K562 (cell line): ENCODE data around the gene NFYC. TPM values are rescaled to one million over a fixed set of nuclear protein-coding genes. Genes with fewer than 3 reads are reported as not detected.

ENCODE experiments used
- ARID2 ChIP-seq: fragments of 450-650 bp; IDR thresholded peaks from 2 replicates; pipeline ENCODE4 v1.6.1; 2017; ENCODE audit warnings: antibody characterized with exemption, mild to moderate bottlenecking
- BACH1 ChIP-seq: fragments of 200-800 bp; sonication (Bioruptor generic); IDR thresholded peaks from 2 replicates; pipeline ENCODE4 v1.6.1; 2016; ENCODE audit warnings: missing genetic modification characterization, missing compliant biosample characterization
- DACH1 ChIP-seq: fragments of 450-650 bp; IDR thresholded peaks from 2 replicates; pipeline ENCODE4 v1.6.1; 2018; ENCODE audit not compliant: partially characterized antibody
- EP300 ChIP-seq: IDR thresholded peaks from 2 replicates; pipeline ENCODE4 v1.6.1; 2012; ENCODE audit warnings: low read length, improper control_type of control experiment
- ESRRA ChIP-seq: fragments of 450-650 bp; IDR thresholded peaks from 2 replicates; pipeline ENCODE4 v1.6.1; 2014; ENCODE audit warnings: low read depth, mild to moderate bottlenecking, moderate library complexity, borderline replicate concordance
- FOXK1 ChIP-seq: sonication (generic); formaldehyde crosslinking; IDR thresholded peaks from 2 replicates; pipeline ENCODE4 v1.8.0; 2022; ENCODE audit warnings: missing genetic modification reagents, mild to moderate bottlenecking, borderline replicate concordance
- HNRNPK ChIP-seq: fragments of 200-400 bp; formaldehyde crosslinking; IDR thresholded peaks from one replicate; pipeline ENCODE4 v1.6.1; 2018; ENCODE audit warnings: mild to moderate bottlenecking, low read depth, low read length; ENCODE audit not compliant: poor library complexity, severe bottlenecking
- KAT2B ChIP-seq: IDR thresholded peaks from one replicate; pipeline ENCODE4 v1.6.1; 2012; ENCODE audit warnings: low read depth, mild to moderate bottlenecking, control low read depth, inconsistent platforms, low read length, moderate library complexity
- MYNN ChIP-seq, 2 experiments: sonication (generic); formaldehyde crosslinking in 1 of 2; IDR thresholded peaks; 2 replicates each; pipeline versions ENCODE4 v1.5.0 to v1.6.1; 2016 to 2020; ENCODE audit warnings: antibody characterized with exemption in 1 of 2, missing genetic modification reagents in 1 of 2
- NFRKB ChIP-seq: fragments of 450-650 bp; IDR thresholded peaks from 2 replicates; pipeline ENCODE4 v1.6.1; 2016; ENCODE audit warnings: low read depth
- PRMT5 ChIP-seq: sonication (generic); formaldehyde crosslinking; IDR thresholded peaks from 2 replicates; pipeline ENCODE4 v1.5.0; 2020; ENCODE audit warnings: missing genetic modification reagents
- PRPF4 ChIP-seq: fragments of 200-400 bp; formaldehyde crosslinking; IDR thresholded peaks from one replicate; pipeline ENCODE4 v1.6.1; 2017; ENCODE audit warnings: low read length, low read depth, mild to moderate bottlenecking; ENCODE audit not compliant: insufficient read depth, poor library complexity, severe bottlenecking
- PTRF ChIP-seq: fragments of 450-650 bp; IDR thresholded peaks from 2 replicates; pipeline ENCODE4 v1.6.1; 2016; ENCODE audit warnings: mild to moderate bottlenecking, missing genetic modification characterization, missing compliant biosample characterization
- SIN3B ChIP-seq: fragments of 450-650 bp; IDR thresholded peaks from 2 replicates; pipeline ENCODE4 v1.6.1; 2017; ENCODE audit warnings: low read depth, mild to moderate bottlenecking, moderate library complexity
- SMARCB1 ChIP-seq: IDR thresholded peaks from 2 replicates; pipeline ENCODE4 v1.6.1; 2011; ENCODE audit warnings: improper control_type of control experiment, low read depth; ENCODE audit not compliant: insufficient read length
- SP2 ChIP-seq: IDR thresholded peaks from 2 replicates; pipeline ENCODE4 v1.6.1; 2011; ENCODE audit warnings: mild to moderate bottlenecking, low read depth, low read length, moderate library complexity; ENCODE audit not compliant: poor library complexity, severe bottlenecking; ENCODE audit errors: extremely low read depth
- STAG1 ChIP-seq: sonication (generic); formaldehyde crosslinking; IDR thresholded peaks from 2 replicates; pipeline ENCODE4 v1.5.0; 2020; ENCODE audit warnings: missing genetic modification reagents, borderline replicate concordance
- ZNF165 ChIP-seq: fragments of 250-450 bp; sonication (Bioruptor Pico); IDR thresholded peaks from 2 replicates; pipeline ENCODE4 v1.4.0; 2020; ENCODE audit warnings: borderline replicate concordance
- ZNF41 ChIP-seq: fragments of 250-450 bp; sonication (Bioruptor Pico); conservative IDR thresholded peaks from 2 replicates; pipeline ENCODE4 v1.4.0; 2020; ENCODE audit warnings: mild to moderate bottlenecking
- polyA plus RNA-seq, 8 experiments: library from polyadenylated mRNA; depleted of rRNA in 4 of 8; stranded (reverse) in 5 of 8; unstranded in 3 of 8; fragments of >200 nt; fragmentation: Nextera tagmentation in 2 of 8; fragmentation: Illumina TruSeq in 1 of 8; extraction: Ambion mirVana in 2 of 8; extraction: Trizol in 1 of 8; gene quantifications; 2 replicates each; pipeline versions ENCODE4 v1.2.1 to v1.2.3, GENCODE V29; 2011 to 2014; ENCODE audit warnings: inconsistent platforms in 1 of 8, missing spikeins in 1 of 8
- total RNA-seq, 7 experiments: library from RNA; depleted of rRNA in 6 of 7; stranded (reverse); fragments of >200 nt in 6 of 7; fragmentation: Illumina TruSeq in 2 of 7; extraction: Trizol in 2 of 7; gene quantifications; 2 replicates each; pipeline versions ENCODE4 v1.2.1 to v1.2.3, GENCODE V29; 2011 to 2021; ENCODE audit warnings: low replicate concordance in 1 of 7
- TF ChIP-seq, protein P1 (sequence below), 2 experiments: fragments of 450-650 bp; IDR thresholded peaks; 2 replicates each; pipeline ENCODE4 v1.6.1; 2016
- TF ChIP-seq, protein P2 (sequence below), 3 experiments: fragments of 200-800 bp in 1 of 3; sonication (Bioruptor generic) in 1 of 3; sonication (generic) in 1 of 3; formaldehyde crosslinking in 1 of 3; IDR thresholded peaks; 2 replicates each; pipeline versions ENCODE4 v1.6.1 to v1.8.0; 2016 to 2022; ENCODE audit warnings: mild to moderate bottlenecking in 2 of 3, missing compliant biosample characterization in 2 of 3, missing genetic modification characterization in 2 of 3, missing genetic modification reagents in 1 of 3
- TF ChIP-seq, protein P3 (sequence below): fragments of 150-350 bp; IDR thresholded peaks from 2 replicates; pipeline ENCODE4 v1.6.1; 2014; ENCODE audit warnings: low read depth, mild to moderate bottlenecking, low read length, borderline replicate concordance
- TF ChIP-seq, protein P4 (sequence below): fragments of 250-450 bp; sonication (Bioruptor Pico); IDR thresholded peaks from 2 replicates; pipeline ENCODE4 v1.8.0; 2021; ENCODE audit warnings: borderline replicate concordance, mild to moderate bottlenecking, moderate library complexity; ENCODE audit not compliant: poor library complexity, severe bottlenecking

Gene NFYC
- total and polyA plus RNA-seq, 9 of the 15 experiments (the other 6 are each of a cell fraction or from before 2014, with no cell fraction given) = 4.8 to 59.8 (median 41.1) TPM

DNA sequence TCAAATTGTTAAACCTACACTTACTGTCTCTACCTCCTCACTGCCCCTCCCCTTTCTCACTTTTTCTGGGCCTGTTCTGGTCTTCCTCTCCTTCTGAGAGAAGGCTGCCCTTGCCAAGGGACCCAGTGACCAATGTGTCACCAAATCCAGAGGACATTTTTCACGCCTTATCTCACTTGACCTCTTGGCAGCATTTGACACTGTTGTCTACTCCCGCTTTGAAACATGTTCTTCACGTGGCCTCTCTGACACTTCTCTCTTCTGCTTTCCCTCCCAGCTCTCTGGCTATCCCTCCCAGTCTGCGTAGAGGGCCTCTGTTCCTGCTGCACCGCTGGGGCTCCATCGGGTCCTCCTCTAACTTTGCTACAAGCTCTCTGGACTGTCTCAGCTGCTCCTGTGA is 117.4 kb downstream of the NFYC start (continued):
- TF ChIP-seq, protein P1, sequence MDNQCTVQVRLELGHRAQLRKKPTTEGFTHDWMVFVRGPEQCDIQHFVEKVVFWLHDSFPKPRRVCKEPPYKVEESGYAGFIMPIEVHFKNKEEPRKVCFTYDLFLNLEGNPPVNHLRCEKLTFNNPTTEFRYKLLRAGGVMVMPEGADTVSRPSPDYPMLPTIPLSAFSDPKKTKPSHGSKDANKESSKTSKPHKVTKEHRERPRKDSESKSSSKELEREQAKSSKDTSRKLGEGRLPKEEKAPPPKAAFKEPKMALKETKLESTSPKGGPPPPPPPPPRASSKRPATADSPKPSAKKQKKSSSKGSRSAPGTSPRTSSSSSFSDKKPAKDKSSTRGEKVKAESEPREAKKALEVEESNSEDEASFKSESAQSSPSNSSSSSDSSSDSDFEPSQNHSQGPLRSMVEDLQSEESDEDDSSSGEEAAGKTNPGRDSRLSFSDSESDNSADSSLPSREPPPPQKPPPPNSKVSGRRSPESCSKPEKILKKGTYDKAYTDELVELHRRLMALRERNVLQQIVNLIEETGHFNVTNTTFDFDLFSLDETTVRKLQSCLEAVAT (IDR thresholded peaks at IDR 0.05) = no peak
- TF ChIP-seq ARID2 = no peak
- no peak for TF ChIP-seq FOXK1 (CRISPR knock-in tag)
- TF ChIP-seq PTRF = peak; percentile 60; the same call in 1 of the 2 replicates
- TF ChIP-seq MYNN (IDR thresholded peaks at IDR 0.05) = no peak
- no peak for TF ChIP-seq MYNN (CRISPR knock-in tag; IDR thresholded peaks at IDR 0.05)
- no peak for TF ChIP-seq EP300
- TF ChIP-seq SP2 = no peak
- 0 out of 2 replicates have a peak, but pooled peaks have one; percentile 42 for TF ChIP-seq BACH1 (tag)
- TF ChIP-seq ESRRA = no peak; the same call in 1 of the 2 replicates
- TF ChIP-seq SIN3B = no peak
- no peak for TF ChIP-seq KAT2B
- TF ChIP-seq, protein P2, sequence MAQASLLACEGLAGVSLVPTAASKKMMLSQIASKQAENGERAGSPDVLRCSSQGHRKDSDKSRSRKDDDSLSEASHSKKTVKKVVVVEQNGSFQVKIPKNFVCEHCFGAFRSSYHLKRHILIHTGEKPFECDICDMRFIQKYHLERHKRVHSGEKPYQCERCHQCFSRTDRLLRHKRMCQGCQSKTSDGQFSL (CRISPR knock-in tag; IDR thresholded peaks at IDR 0.05) = no peak
- TF ChIP-seq, protein P2 (tag; IDR thresholded peaks at IDR 0.05) = no peak
- TF ChIP-seq PRMT5 (CRISPR knock-in tag) = no peak
- 0 out of 2 replicates have a peak, but pooled peaks have one; percentile 28 for TF ChIP-seq ZNF41 (CRISPR knock-in tag)
- no peak for TF ChIP-seq HNRNPK
- TF ChIP-seq DACH1 = no peak
- TF ChIP-seq ZNF165 (CRISPR knock-in tag) = no peak
- TF ChIP-seq, protein P3, sequence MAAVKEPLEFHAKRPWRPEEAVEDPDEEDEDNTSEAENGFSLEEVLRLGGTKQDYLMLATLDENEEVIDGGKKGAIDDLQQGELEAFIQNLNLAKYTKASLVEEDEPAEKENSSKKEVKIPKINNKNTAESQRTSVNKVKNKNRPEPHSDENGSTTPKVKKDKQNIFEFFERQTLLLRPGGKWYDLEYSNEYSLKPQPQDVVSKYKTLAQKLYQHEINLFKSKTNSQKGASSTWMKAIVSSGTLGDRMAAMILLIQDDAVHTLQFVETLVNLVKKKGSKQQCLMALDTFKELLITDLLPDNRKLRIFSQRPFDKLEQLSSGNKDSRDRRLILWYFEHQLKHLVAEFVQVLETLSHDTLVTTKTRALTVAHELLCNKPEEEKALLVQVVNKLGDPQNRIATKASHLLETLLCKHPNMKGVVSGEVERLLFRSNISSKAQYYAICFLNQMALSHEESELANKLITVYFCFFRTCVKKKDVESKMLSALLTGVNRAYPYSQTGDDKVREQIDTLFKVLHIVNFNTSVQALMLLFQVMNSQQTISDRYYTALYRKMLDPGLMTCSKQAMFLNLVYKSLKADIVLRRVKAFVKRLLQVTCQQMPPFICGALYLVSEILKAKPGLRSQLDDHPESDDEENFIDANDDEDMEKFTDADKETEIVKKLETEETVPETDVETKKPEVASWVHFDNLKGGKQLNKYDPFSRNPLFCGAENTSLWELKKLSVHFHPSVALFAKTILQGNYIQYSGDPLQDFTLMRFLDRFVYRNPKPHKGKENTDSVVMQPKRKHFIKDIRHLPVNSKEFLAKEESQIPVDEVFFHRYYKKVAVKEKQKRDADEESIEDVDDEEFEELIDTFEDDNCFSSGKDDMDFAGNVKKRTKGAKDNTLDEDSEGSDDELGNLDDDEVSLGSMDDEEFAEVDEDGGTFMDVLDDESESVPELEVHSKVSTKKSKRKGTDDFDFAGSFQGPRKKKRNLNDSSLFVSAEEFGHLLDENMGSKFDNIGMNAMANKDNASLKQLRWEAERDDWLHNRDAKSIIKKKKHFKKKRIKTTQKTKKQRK = no peak
- TF ChIP-seq NFRKB = no peak
- no peak for TF ChIP-seq PRPF4
- TF ChIP-seq, protein P4, sequence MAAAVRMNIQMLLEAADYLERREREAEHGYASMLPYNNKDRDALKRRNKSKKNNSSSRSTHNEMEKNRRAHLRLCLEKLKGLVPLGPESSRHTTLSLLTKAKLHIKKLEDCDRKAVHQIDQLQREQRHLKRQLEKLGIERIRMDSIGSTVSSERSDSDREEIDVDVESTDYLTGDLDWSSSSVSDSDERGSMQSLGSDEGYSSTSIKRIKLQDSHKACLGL (CRISPR knock-in tag) = no peak
- no peak for TF ChIP-seq STAG1 (CRISPR knock-in tag)
- no peak for TF ChIP-seq SMARCB1
